ENCODE data around the gene GRK2.

GRK2 gene

GRCh38 chr11:67270256-67271204 is 4.3 kb downstream of the GRK2 start:
- DNase-seq (ENCODE audit: low spot score), result no peak

GRCh38 chr11:67271205-67271540 is 4.9 kb downstream of the GRK2 start:
- no peak for DNase-seq (ENCODE audit: low spot score)

DNA sequence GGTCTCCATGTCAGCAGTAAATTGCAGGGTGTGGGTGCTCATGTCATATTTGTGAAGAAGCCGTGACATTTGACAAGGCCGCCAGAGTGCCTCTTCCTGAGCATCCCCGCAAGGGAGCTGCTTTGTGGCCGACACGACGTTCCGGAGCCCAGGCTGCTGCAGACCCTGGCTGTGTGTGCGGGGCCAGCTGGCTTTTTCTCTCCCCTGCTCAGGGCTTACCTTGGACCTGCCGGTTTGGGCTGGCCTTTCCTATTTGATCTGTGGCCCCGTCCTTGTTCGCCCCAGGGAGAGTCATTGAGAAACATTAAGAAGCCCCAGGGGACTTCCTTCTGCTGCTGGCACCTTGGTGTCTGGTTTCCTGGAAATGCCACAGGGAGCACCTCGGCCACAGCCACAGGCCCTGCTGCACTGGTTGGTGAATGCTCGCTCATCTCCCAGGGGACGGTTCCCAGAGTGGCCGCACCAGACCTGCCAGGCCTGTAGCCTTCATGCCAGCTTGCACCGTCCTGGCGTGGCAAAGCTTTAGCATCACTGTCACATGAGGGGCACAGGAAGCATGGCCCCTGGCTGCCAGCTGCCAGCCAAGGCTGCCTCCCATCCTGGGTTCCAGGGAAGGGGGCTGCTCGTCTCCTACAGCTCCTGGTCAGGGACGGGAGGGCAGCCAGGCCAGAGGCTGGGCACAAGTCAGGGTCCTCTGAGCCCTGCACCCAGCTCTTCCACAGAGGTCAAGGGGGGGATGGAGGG is 5.4 kb downstream of the GRK2 start:
- DNase-seq (ENCODE audit: low spot score), result no peak

- no peak for DNase-seq (ENCODE audit: low spot score)
Observed at GRCh38 chr11:67272327-67273259, 6.3 kb downstream of the GRK2 start.

DNA sequence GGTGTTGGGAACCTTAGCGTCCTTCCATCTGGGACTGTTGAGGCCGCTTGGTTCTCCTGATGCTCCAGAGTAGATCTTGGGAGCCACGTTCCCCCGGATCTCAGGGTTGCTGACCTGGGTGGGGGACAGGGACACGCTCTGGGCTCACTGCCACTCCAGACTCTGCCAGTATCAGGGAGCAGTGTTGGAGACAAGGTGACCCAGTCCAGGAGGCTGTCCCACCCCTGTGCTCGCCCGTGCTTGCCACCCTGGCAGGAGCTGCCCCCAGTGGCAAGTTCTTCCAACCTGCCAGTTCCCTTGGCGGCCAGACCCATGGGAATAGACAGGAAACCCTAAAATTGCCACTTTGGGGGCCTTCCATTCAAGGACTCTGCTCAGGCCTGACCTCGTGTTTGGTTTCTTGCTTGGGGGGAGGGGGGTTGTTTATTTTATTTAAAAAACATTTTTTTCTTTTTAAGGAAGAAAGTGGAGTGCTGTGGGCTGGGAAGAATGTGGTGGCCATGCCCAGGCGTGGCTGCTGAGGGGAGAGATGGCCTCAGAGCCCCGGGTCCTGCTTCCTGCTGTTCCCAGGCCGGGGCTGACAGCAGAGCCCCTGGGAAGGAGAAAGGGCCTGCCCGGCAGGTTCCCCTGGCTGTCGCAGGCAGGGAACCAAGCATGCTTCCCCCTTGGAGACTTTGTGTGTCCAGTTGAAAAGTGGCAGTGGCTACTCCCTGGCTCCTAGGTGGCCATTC is 7.2 kb downstream of the GRK2 start:
- no peak for DNase-seq (ENCODE audit: low spot score)

DNA sequence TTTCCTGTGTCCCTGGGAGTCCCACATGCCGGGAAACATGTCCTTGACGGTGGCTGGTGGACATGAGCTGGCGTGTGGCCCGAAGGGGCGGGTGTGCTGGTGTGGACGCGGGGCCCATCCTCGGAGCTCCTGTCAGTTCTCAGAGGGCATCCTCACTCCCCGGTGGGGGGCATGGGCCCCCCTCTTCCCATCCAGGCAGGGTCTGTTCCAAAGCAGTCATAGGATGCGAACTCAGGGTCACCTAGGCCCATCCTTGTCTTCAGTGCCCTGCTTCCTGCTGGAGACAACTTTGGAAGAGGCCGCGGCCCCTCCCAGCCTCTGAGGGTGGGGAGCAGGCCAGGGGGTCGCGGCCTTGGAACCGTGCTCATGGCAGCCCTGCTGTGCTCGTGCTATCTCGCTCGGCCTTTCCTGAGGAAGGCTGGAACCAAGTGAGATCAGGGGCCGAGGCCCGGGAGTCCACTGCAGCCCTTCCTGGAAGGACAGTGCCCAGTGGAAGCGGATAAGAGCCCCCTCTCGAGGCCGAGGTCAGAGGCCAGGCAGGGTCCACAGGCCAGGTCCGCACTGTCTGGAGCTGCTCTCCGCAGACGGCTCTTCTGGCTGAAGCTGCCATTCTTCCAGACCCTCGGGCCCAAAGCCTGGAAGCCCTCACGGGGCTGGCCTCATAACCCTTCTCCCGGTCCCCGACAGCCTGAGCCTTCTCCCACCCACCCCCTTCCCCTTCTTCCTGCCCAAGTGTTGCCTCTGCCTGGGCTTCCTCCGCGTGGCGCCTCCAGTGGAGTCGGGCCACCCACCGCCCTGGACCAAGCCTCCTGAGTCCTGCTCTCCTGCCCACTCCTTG is 8.7 kb downstream of the GRK2 start:
- no peak for DNase-seq (ENCODE audit: low spot score)

DNA sequence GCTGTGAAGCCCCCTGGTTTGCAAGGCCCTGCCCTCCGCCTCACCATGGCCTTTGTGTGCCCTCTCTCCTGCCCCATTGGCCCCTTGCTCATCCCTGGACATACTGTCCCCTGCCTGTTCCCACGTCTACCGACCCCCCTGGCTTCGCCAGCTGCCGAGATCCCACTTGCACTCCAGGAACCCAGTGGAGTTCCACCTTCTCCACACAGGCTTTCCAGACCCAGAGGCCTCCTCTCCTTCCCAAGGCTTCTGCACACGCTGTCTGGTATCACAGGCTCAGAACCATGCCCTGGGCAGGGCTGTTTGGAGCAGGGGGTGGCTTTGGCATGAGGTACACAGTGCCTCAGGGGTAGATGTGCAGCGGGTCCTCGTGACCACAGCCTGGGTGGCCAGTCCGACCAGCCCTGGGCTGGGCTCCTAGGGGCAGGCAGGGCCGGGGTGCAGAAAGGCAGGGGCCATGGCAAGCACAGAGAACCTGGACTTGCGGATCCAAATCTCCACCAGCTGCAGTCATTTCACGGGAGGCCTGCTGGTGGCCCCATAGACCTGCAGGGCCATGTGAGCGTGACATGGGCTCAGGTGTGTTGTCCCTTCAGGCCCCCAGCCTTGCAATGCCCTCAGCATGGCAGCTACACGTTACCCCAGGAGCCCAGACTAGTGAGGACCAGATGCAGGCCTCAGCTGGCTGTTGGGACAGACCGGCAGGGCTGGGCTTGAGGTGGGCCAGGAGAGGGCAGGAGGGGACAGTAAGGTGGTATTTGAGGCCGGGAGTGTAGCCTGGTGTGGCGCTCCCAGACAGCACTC is 9.5 kb downstream of the GRK2 start:
- no peak for DNase-seq (ENCODE audit: low spot score)

DNA sequence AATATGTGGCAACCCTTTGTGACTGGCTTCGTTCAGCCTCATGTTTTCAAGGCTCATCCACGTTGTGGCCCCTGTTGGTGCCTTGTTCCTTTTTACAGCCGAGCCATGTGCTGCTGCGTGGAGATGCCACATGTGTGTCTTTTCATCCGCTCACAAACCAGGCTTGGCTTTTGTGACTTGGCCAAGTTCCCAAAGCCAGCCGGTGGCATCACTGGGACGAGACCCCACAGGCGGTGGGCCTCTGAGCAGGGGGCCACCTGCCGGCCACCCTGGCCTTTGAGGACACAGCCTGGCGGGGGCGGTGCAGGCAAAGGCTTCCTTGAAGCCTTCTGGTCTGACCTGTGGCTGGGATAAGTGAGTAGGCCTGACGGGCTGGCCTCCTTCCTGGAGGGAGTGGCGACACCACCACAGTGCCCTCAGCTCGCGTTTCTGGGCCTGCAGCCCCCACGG is 10.5 kb downstream of the GRK2 start:
- no peak for DNase-seq (ENCODE audit: low spot score)

GRCh38 chr11:67277231-67277961 is 11.1 kb downstream of the GRK2 start:
- peak; percentile 75 for DNase-seq (ENCODE audit: low spot score)

DNA sequence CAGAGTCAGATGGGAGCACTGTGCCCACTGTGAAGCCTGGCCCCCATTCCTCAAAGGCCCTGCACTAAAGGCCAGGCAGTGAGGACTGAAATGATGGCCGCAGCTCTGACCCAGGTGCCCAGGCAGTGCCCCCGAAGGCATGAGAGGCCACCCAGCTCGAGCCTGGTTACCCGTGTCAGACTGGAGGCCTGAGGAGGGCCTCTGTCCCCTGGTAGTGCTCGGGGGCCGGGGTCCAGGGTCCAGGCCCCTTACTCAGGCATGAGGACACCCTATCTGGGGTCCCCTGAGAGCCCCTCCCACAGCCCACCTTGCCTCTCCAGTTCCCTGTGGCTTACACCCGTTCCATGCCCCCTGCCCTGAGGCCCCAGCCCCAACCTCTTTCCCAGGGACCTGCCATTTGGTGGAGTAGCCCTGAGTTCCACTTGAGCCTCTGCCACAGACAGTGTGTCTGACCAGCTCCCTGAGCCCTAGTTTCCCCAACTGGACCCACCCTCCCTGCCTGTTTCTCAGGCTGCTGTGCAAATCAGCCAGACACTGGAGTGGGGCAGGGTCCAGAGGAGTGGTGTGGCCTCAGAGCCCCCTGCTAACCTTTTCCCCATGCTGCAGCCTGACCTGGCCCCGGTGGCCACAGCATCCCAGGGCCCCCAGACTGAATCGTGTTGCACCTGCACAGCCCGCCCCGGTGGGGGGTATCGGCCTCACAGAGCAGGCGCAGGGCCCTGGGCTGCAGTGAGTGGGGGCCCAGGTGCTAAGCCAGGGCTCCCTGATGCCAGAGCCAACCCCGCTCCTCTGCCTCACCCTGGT is 12.1 kb downstream of the GRK2 start:
- no peak for DNase-seq (ENCODE audit: low spot score)

- no peak for DNase-seq (ENCODE audit: low spot score)
Observed at GRCh38 chr11:67278939-67279588, 12.8 kb downstream of the GRK2 start.

DNA sequence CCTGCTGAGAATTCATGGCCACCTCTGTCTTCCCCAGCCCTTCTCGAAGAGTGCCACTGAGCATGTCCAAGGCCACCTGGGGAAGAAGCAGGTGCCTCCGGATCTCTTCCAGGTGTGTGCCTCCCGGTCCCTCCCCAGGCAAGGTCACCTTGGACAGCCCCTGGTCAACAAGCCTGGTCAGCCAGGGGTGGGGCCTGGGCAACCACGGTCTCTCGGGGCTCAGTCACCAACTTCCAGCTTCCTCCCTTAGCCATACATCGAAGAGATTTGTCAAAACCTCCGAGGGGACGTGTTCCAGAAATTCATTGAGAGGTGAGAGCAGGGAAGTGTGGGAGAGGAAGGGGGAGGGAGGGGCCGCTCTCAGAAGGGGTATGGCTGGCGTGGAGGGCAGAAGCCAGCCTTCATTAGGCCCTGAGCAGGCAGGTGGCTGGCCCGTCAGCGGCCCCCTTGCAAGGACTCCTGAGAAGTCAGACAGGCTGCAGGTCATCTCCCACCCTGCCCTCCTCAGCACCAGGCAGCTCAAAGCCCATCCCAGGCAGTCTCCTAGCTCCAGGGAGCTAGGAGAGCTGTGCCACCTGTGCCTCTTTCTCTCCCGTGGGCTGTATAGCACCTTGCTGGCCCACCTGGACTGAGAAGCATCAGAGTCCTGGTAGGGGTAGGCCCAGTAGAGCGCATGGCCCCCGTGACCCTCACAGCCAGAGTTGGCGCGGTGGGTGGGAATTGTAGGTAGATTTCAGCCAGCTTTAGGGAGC is 13.5 kb downstream of the GRK2 start:
- no peak for DNase-seq (ENCODE audit: low spot score)

GRCh38 chr11:67280341-67280787 is 14.1 kb downstream of the GRK2 start:
- no peak for DNase-seq (ENCODE audit: low spot score)

DNA sequence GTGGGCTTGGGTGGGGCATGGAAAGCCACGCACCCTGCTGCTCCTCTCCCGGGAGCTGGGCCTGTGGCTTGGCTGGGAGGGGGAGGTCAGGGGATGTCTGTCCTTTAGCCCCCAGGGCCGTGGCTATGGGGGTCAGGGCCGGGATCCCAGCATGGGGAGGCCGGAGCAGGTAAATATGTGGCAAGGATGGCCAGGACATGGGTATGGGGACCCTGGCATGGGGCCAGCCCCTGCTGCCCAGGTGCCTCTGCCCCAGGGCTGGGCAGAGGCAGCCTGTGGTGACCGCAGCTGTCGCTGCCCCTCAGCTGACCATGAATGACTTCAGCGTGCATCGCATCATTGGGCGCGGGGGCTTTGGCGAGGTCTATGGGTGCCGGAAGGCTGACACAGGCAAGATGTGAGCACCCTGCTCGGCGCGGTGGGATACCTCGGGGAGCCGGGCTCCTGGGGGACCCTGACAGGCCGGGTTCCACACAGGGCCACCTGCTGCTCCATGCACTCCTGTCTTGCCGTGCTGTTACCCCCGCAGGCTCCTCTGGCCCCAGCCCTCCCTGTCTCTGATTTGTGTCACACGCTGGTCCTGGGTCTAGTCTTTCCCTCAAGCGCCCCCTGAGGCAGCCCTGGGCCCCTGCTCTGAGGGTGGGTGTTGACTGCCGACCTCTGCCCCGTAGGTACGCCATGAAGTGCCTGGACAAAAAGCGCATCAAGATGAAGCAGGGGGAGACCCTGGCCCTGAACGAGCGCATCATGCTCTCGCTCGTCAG is 14.7 kb downstream of the GRK2 start:
- DNase-seq (ENCODE audit: low spot score), result no peak

DNA sequence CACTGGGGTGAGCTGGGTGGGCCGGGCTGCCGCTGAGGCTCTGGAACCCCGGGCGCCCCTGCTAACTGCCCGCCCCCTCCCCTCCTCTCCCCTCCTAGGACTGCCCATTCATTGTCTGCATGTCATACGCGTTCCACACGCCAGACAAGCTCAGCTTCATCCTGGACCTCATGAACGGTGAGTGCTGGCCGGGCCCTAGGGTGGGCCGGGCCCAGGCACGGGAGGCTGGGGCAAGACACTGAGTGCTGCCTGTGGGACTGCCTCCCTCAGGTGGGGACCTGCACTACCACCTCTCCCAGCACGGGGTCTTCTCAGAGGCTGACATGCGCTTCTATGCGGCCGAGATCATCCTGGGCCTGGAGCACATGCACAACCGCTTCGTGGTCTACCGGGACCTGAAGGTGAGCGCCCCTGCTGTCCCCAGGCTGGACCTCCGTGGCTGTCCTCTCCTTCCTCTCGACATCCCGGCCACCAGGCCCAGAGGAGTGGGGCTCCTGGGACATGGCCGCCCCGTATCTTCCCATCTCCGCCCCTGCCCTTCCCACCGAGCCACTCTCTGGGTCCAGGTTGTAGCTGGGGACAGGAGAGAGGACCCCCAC is 15.4 kb downstream of the GRK2 start:
- DNase-seq (ENCODE audit: low spot score), result no peak
